MM.1S (cell line): ENCODE measurements around the gene TRIM6.
"Not testable (repeated sequence)": the region's sequence is repeated elsewhere in the genome, so short reads cannot be mapped to it uniquely, and the experiment has no call there.

Experiments used
- DNase-seq: peaks from one replicate; pipeline ENCODE4 v3.0.0-alpha.2; 2015
- H2AFZ ChIP-seq: fragments of 300-600 bp; sonication (generic); 2 replicates; pipeline ENCODE4 v1.6.0; 2016; ENCODE audit warnings: antibody characterized with exemption, low read length
- H3F3A ChIP-seq: fragments of 300-600 bp; sonication (generic); 2 replicates; pipeline ENCODE4 v1.6.1; 2016; ENCODE audit warnings: mild to moderate bottlenecking, antibody characterized with exemption, low read length, moderate library complexity, mixed read lengths; ENCODE audit not compliant: insufficient read depth
- H3K27ac ChIP-seq: fragments of 300-600 bp; sonication (generic); 2 replicates; pipeline ENCODE4 v1.5.1; 2016; ENCODE audit warnings: mild to moderate bottlenecking, low read length
- H3K27me3 ChIP-seq: fragments of 300-600 bp; sonication (generic); replicated peaks from 2 replicates; pipeline ENCODE4 v1.6.0; 2016; ENCODE audit warnings: low read length; ENCODE audit not compliant: insufficient read depth
- H3K36me3 ChIP-seq: fragments of 300-600 bp; sonication (generic); replicated peaks from 2 replicates; pipeline ENCODE4 v1.6.1; 2016; ENCODE audit warnings: mild to moderate bottlenecking, low read length, mixed read lengths; ENCODE audit not compliant: insufficient read depth
- H3K4me1 ChIP-seq: fragments of 300-600 bp; sonication (generic); 2 replicates; pipeline ENCODE4 v1.6.1; 2016; ENCODE audit warnings: low read length, mixed read lengths
- H3K4me2 ChIP-seq: fragments of 300-600 bp; sonication (generic); 2 replicates; pipeline ENCODE4 v1.6.0; 2016; ENCODE audit warnings: low read depth, low read length
- H3K4me3 ChIP-seq: fragments of 300-600 bp; sonication (generic); 2 replicates; pipeline ENCODE4 v1.5.1; 2016; ENCODE audit warnings: low read length, mixed read lengths
- H3K79me2 ChIP-seq: fragments of 300-600 bp; sonication (generic); 2 replicates; pipeline ENCODE4 v1.6.1; 2016; ENCODE audit warnings: mixed run types, low read length, mixed read lengths
- H3K9ac ChIP-seq: fragments of 300-600 bp; sonication (generic); 2 replicates; pipeline ENCODE4 v1.6.1; 2016; ENCODE audit warnings: low read length, mixed read lengths
- H3K9me2 ChIP-seq: fragments of 300-600 bp; sonication (generic); replicated peaks from 2 replicates; pipeline ENCODE4 v1.6.1; 2016; ENCODE audit warnings: mild to moderate bottlenecking, low read length, mixed read lengths; ENCODE audit not compliant: insufficient read depth
- H3K9me3 ChIP-seq: fragments of 300-600 bp; sonication (generic); replicated peaks from 2 replicates; pipeline ENCODE4 v1.6.1; 2016; ENCODE audit warnings: mild to moderate bottlenecking, low read length, mixed read lengths; ENCODE audit not compliant: insufficient read depth
- H4K20me1 ChIP-seq: fragments of 300-600 bp; sonication (generic); 2 replicates; pipeline ENCODE4 v1.6.1; 2016; ENCODE audit warnings: mild to moderate bottlenecking, low read length, moderate library complexity, mixed read lengths; ENCODE audit not compliant: insufficient read depth
- CTCF ChIP-seq: fragments of 300-600 bp; sonication (generic); IDR thresholded peaks from 2 replicates; pipeline ENCODE4 v1.5.1; 2016; ENCODE audit warnings: antibody characterized with exemption, low read length, mixed read lengths
- EZH2 ChIP-seq: fragments of 300-600 bp; sonication (generic); optimal IDR thresholded peaks from 2 replicates; pipeline ENCODE3; 2017; ENCODE audit warnings: low read depth, mild to moderate bottlenecking, antibody characterized with exemption, low read length, mixed read lengths
- EZH2phosphoT487 ChIP-seq: fragments of 300-600 bp; sonication (generic); IDR thresholded peaks from 2 replicates; pipeline ENCODE4 v1.6.1; 2018; ENCODE audit warnings: antibody characterized with exemption, low read length

The TRIM6 gene

GRCh38 chr11:5646139-5646538 lies 49.7 kb downstream of the TRIM6 start:
- no peaks in the 10 kb centered on the region for H3K36me3 ChIP-seq
- H3K4me2 ChIP-seq, result no peak overlapping the region

GRCh38 chr11:5655474-5655873 lies 59.0 kb downstream of the TRIM6 start:
- H3K4me1 ChIP-seq, result no peaks in the 10 kb centered on the region
- H3K9me3 ChIP-seq, result no peaks in the 10 kb centered on the region
- H3K36me3 ChIP-seq, result no peaks in the 10 kb centered on the region
- no peak overlapping the region for H2AFZ ChIP-seq
- H3K9me2 ChIP-seq, result no peaks in the 10 kb centered on the region
- no peak for DNase-seq
- no peak overlapping the region for H3K27ac ChIP-seq
- no peak overlapping the region for H3K4me2 ChIP-seq
- no peaks in the 10 kb centered on the region for H3F3A ChIP-seq
- H3K79me2 ChIP-seq, result no peaks in the 10 kb centered on the region
- H4K20me1 ChIP-seq, result no peaks in the 10 kb centered on the region
- H3K4me3 ChIP-seq, result no peak overlapping the region
- no peak for TF ChIP-seq EZH2
- no peak for TF ChIP-seq CTCF
- TF ChIP-seq EZH2phosphoT487, result no peak
- H3K27me3 ChIP-seq, result no peaks in the 10 kb centered on the region
- H3K9ac ChIP-seq, result no peak overlapping the region

More at GRCh38 chr11:5646139-5646538, 49.7 kb downstream of the TRIM6 start:
- Histone ChIP-seq H3K27me3 (no peaks in the 10 kb centered on the region), H2AFZ (no peak overlapping the region), H3K79me2 (no peaks in the 10 kb centered on the region), H3F3A (no peaks in the 10 kb centered on the region), H3K9me2 (no peaks in the 10 kb centered on the region), H3K4me3 (no peak overlapping the region), H3K27ac (no peak overlapping the region), H4K20me1 (no peaks in the 10 kb centered on the region), H3K9me3 (no peaks in the 10 kb centered on the region), H3K4me1 (no peaks in the 10 kb centered on the region), H3K9ac (no peak overlapping the region)
- TF ChIP-seq CTCF (no peak), EZH2 (no peak), EZH2phosphoT487 (no peak)
- no peak for DNase-seq

GRCh38 chr11:5656956-5657355 lies 60.5 kb downstream of the TRIM6 start:
- H3K4me1 ChIP-seq, H3K4me3 ChIP-seq, H3K79me2 ChIP-seq, H3K36me3 ChIP-seq, H2AFZ ChIP-seq, H3K9me2 ChIP-seq, H3K9ac ChIP-seq, H3F3A ChIP-seq, H3K27me3 ChIP-seq, H3K27ac ChIP-seq, H4K20me1 ChIP-seq, DNase-seq, H3K4me2 ChIP-seq, H3K9me3 ChIP-seq: not testable (repeated sequence)

GRCh38 chr11:5658318-5658717 lies 61.9 kb downstream of the TRIM6 start:
- Histone ChIP-seq H3K4me1 (no peaks in the 10 kb centered on the region), H2AFZ (no peak overlapping the region), H3K4me3 (no peak overlapping the region), H3K9me3 (no peaks in the 10 kb centered on the region), H3K9me2 (no peaks in the 10 kb centered on the region), H3K27ac (no peak overlapping the region), H3K4me2 (no peak overlapping the region), H4K20me1 (no peaks in the 10 kb centered on the region), H3K36me3 (no peaks in the 10 kb centered on the region), H3K79me2 (no peaks in the 10 kb centered on the region), H3F3A (no peaks in the 10 kb centered on the region), H3K9ac (no peak overlapping the region), H3K27me3 (no peaks in the 10 kb centered on the region)
- DNase-seq, result no peak
- no peak for TF ChIP-seq EZH2phosphoT487
- TF ChIP-seq EZH2, result no peak
- TF ChIP-seq CTCF, result no peak
